CD4-positive, alpha-beta T cell (primary cell): Measurements from ENCODE around the gene GAR1. TPM values are rescaled to one million over a fixed set of nuclear protein-coding genes. Genes with fewer than 3 reads are reported as not detected.

Experiments
- ATAC-seq: fragments of 200-7000 bp; cut with Tn5 transposase; one replicate; pipeline ENCODE4 v1.10.0; 2022; ENCODE audit warnings: mild to moderate bottlenecking; ENCODE audit not compliant: poor library complexity
- CTCF ChIA-PET: fragments of 350-600 bp; sonication (Branson Sonifier 250); formaldehyde crosslinking; loops from one replicate; lab custom pipeline; 2021; ENCODE audit warnings: antibody characterized with exemption, inconsistent platforms; lab: Charles Lee
- POLR2A ChIA-PET: fragments of 350-600 bp; sonication (Branson Sonifier 250); formaldehyde crosslinking; loops from one replicate; lab custom pipeline; 2021; ENCODE audit warnings: antibody characterized with exemption, inconsistent platforms; lab: Charles Lee
- DNase-seq, 14 experiments: peaks; one replicate each; pipeline ENCODE4 v3.0.0-alpha.2; 2013 to 2020; ENCODE audit warnings: mixed read lengths in 2 of 14
- H3K27ac ChIP-seq, 2 donors: one replicate each; pipeline versions ENCODE4 v1.5.1 to v1.7.0; 2013; ENCODE audit warnings: low read length in 2 of 2, low read depth in 1 of 2, mild to moderate bottlenecking in 1 of 2
- H3K27me3 ChIP-seq, 2 experiments: 1 replicate in 1 of 2; 2 replicates in 1 of 2; pipeline versions ENCODE4 v1.6.1 to v1.7.0; 2013; ENCODE audit warnings: low read length in 2 of 2, control low read depth in 1 of 2, mild to moderate bottlenecking in 1 of 2, moderate library complexity in 1 of 2; ENCODE audit not compliant: insufficient read depth in 2 of 2, control insufficient read depth in 1 of 2
- H3K36me3 ChIP-seq: one replicate; pipeline ENCODE4 v1.6.1; 2013; ENCODE audit warnings: low read length, control low read depth; ENCODE audit not compliant: insufficient read depth
- H3K4me1 ChIP-seq: one replicate; pipeline ENCODE4 v1.6.1; 2013; ENCODE audit warnings: low read length, control low read depth; ENCODE audit not compliant: insufficient read depth
- H3K4me3 ChIP-seq: one replicate; pipeline ENCODE4 v1.5.1; 2013; ENCODE audit warnings: mild to moderate bottlenecking, low read length, moderate library complexity
- H3K9me3 ChIP-seq, 2 experiments: 1 replicate in 1 of 2; 2 replicates in 1 of 2; pipeline versions ENCODE4 v1.6.1 to v1.7.0; 2013; ENCODE audit warnings: low read length in 2 of 2, mild to moderate bottlenecking in 2 of 2, control low read depth in 1 of 2, moderate library complexity in 1 of 2; ENCODE audit not compliant: control insufficient read depth in 1 of 2, insufficient read depth in 1 of 2
- H3K27ac Mint-ChIP-seq: one replicate; pipeline ENCODE4 v1.8.0; 2020; ENCODE audit warnings: mixed read lengths
- H3K27me3 Mint-ChIP-seq: one replicate; pipeline ENCODE4 v1.8.0; 2021; ENCODE audit warnings: mixed read lengths
- H3K36me3 Mint-ChIP-seq: one replicate; pipeline ENCODE4 v1.8.0; 2021; ENCODE audit warnings: low read depth, mixed read lengths
- H3K4me1 Mint-ChIP-seq: one replicate; pipeline ENCODE4 v1.8.0; 2021; ENCODE audit warnings: low read depth, mixed read lengths
- H3K4me3 Mint-ChIP-seq: one replicate; pipeline ENCODE4 v1.8.0; 2020; ENCODE audit warnings: mild to moderate bottlenecking, mixed read lengths
- H3K9me3 Mint-ChIP-seq: one replicate; pipeline ENCODE4 v1.8.0; 2020; ENCODE audit warnings: mixed read lengths
- intact Hi-C, 2 experiments: fragments of 100-400 bp; cut with DNase I in 1 of 2; cut with micrococcal nuclease in 1 of 2; formaldehyde crosslinking; loops; one replicate each; pipeline versions ENCODE4 v1.15.1 to v1.9.0; 2023 to 2025; cut with DNase I, micrococcal nuclease
- total RNA-seq, 174 experiments: library from RNA in 2 of 174; stranded (reverse) in 2 of 174; gene quantifications; one replicate each; pipeline ENCODE4 v1.2.3 and lab custom pipeline; 2021 to 2026
- TF ChIP-seq, protein P1 (sequence below): fragments of 200-600 bp; IDR thresholded peaks from one replicate; pipeline ENCODE4 v1.8.0; 2022; ENCODE audit warnings: antibody characterized with exemption, mild to moderate bottlenecking

The GAR1 gene
- total RNA-seq, 2 experiments from 2014 or later, result 8.4 to 9.6 TPM

DNA sequence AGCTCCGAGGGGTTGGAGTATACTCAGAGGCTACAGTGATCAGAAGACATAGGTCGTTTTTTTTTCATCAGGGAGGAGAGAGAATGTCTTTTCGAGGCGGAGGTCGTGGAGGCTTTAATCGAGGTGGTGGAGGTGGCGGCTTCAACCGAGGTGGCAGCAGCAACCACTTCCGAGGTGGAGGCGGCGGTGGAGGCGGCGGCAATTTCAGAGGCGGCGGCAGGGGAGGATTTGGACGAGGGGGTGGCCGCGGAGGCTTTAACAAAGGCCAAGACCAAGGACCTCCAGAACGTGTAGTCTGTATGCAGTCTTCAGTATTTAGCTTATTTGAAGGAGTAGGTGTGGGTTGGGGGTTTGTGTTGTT lies 500 bp downstream of the GAR1 start:
- H3K9me3 ChIP-seq, result no peaks in the 10 kb centered on the region
- peak overlapping the region; percentile 90 to 96 for H3K27ac ChIP-seq
- Mint-ChIP-seq H3K27me3 (no peaks in the 10 kb centered on the region), H3K27ac (peak overlapping the region; percentile 98), H3K4me1 (peaks cover 42% of the 10 kb centered on the region), H3K36me3 (peaks cover 62% of the 10 kb centered on the region), H3K9me3 (no peaks in the 10 kb centered on the region), H3K4me3 (peak overlapping the region; percentile 96)
- DNase-seq (peak; percentile 12 to 71 (median 34)), ATAC-seq (peak; percentile 21)
- intact Hi-C loops, result loop anchor here in 1 of 2 experiments (2.0 to 10.0 kb wide), 5 partner anchors 111 to 1191 kb away; partner anchors contain the start of genes CASP6, ELOVL6, OSTC and RPL34
- peaks cover 31% of the 10 kb centered on the region for H3K36me3 ChIP-seq
- ChIA-PET CTCF (interaction anchor here (1.2 to 2.1 kb wide), 2 partner anchors 112 to 382 kb away, joined by 3 to 9 read pairs; partner anchors contain the start of genes CASP6 and SEC24B), POLR2A (interaction anchor here (1.6 to 1.7 kb wide), 2 partner anchors 256 to 382 kb away, joined by 5 to 11 read pairs; partner anchors contain the start of genes MCUB and SEC24B)
- TF ChIP-seq, protein P1, sequence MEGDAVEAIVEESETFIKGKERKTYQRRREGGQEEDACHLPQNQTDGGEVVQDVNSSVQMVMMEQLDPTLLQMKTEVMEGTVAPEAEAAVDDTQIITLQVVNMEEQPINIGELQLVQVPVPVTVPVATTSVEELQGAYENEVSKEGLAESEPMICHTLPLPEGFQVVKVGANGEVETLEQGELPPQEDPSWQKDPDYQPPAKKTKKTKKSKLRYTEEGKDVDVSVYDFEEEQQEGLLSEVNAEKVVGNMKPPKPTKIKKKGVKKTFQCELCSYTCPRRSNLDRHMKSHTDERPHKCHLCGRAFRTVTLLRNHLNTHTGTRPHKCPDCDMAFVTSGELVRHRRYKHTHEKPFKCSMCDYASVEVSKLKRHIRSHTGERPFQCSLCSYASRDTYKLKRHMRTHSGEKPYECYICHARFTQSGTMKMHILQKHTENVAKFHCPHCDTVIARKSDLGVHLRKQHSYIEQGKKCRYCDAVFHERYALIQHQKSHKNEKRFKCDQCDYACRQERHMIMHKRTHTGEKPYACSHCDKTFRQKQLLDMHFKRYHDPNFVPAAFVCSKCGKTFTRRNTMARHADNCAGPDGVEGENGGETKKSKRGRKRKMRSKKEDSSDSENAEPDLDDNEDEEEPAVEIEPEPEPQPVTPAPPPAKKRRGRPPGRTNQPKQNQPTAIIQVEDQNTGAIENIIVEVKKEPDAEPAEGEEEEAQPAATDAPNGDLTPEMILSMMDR, result no peak
- H3K4me3 ChIP-seq, result peak overlapping the region; percentile 67
- H3K27me3 ChIP-seq, result no peaks in the 10 kb centered on the region
- H3K4me1 ChIP-seq, result peaks cover 18% of the 10 kb centered on the region

- peak in 1 of 14 experiments; percentile 4 for DNase-seq
Observed at GRCh38 chr4:109816894-109817293, 1.3 kb downstream of the GAR1 start.

GRCh38 chr4:109818268-109818667 lies 2.7 kb downstream of the GAR1 start:
- Histone ChIP-seq H3K4me3 (no peak overlapping the region), H3K36me3 (peaks cover 48% of the 10 kb centered on the region), H3K27ac (no peak overlapping the region), H3K4me1 (peaks cover 18% of the 10 kb centered on the region), H3K27me3 (no peaks in the 10 kb centered on the region), H3K9me3 (no peaks in the 10 kb centered on the region)
- Mint-ChIP-seq H3K9me3 (no peaks in the 10 kb centered on the region), H3K4me3 (peak overlapping the region; percentile 55), H3K36me3 (peaks cover 84% of the 10 kb centered on the region), H3K27ac (no peak overlapping the region), H3K27me3 (no peaks in the 10 kb centered on the region), H3K4me1 (peaks cover 42% of the 10 kb centered on the region)
- CTCF ChIA-PET, result interaction anchor here (1.2 kb wide), 1 partner anchor 385 kb away, joined by 6 read pairs; the partner anchor contains the start of gene SEC24B
- POLR2A ChIA-PET, result no interaction called here
- TF ChIP-seq, protein P1, result no peak
- intact Hi-C loops, result loop anchor here in 1 of 2 experiments (10.0 kb wide), 4 partner anchors 113 to 1193 kb away; partner anchors contain the start of genes CASP6, ELOVL6, OSTC and RPL34
- no peak for ATAC-seq
- DNase-seq, result no peak

More at GRCh38 chr4:109816894-109817293, 1.3 kb downstream of the GAR1 start:
- H3K27ac ChIP-seq, result no peak overlapping the region
- ChIA-PET POLR2A (interaction anchor here (1.7 kb wide), 1 partner anchor 257 kb away, joined by 5 read pairs; the partner anchor contains the start of gene MCUB), CTCF (interaction anchor here (1.2 to 2.1 kb wide), 3 partner anchors 113 to 383 kb away, joined by 3 to 9 read pairs (median 6); partner anchors contain the start of genes CASP6 and SEC24B)
- TF ChIP-seq, protein P1, result no peak
- no peaks in the 10 kb centered on the region for H3K9me3 Mint-ChIP-seq
- ATAC-seq, result no peak
- peak overlapping the region; percentile 98 for H3K27ac Mint-ChIP-seq
- peaks cover 70% of the 10 kb centered on the region for H3K36me3 Mint-ChIP-seq
- intact Hi-C loops, result loop anchor here in 1 of 2 experiments (2.0 to 10.0 kb wide), 5 partner anchors 112 to 1192 kb away; partner anchors contain the start of genes CASP6, ELOVL6, OSTC and RPL34
- peaks cover 37% of the 10 kb centered on the region for H3K36me3 ChIP-seq
- H3K4me1 ChIP-seq, result peaks cover 18% of the 10 kb centered on the region
- peak overlapping the region; percentile 96 for H3K4me3 Mint-ChIP-seq
- H3K27me3 Mint-ChIP-seq, result no peaks in the 10 kb centered on the region
- peaks cover 42% of the 10 kb centered on the region for H3K4me1 Mint-ChIP-seq
- H3K9me3 ChIP-seq, result no peaks in the 10 kb centered on the region
- no peak overlapping the region for H3K4me3 ChIP-seq
- H3K27me3 ChIP-seq, result no peaks in the 10 kb centered on the region
